ENCODE measurements around the gene BHLHE23.

The BHLHE23 gene

GRCh38 chr20:63006540-63007359 lies at the start of gene BHLHE23:
Gene BHLHE23 (minus strand): TSS chr20:63006964. CDS start chr20:63006774, 190 bp downstream.
- no peak for DNase-seq (ENCODE audit: low read depth)

DNA sequence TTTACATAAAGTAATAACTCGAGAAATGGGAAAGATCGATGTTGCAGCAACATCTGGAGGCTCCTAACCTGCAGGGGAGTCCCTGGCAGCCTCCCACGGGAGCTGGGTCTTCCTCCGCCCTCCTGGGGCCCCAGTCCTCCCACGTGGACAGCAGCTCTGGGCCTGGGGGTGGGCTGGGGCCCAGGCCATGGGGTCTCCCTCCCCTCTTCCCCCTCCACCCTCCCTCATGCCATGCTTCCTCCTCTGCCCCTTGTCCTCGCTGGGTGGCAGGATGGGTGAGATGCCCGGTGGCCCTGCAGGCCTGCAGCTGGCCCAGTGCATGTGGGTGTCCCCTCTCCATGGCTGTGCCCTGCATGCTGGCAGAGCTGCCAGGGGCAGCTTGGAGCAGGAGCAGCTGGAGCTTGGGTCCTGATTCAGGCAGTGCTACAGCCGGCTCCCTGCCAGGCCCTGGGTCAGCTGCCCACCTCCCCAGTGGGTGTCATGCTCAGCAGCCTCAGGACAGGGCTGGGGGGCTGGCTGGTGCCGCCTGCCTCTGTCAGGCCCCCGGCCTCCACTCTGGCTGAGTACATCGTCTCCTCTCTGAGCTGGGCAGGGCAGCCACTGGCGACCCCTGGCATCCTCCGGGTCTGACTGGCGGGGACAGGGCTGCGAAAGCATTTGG lies 48.9 kb upstream of the BHLHE23 start:
- DNase-seq (ENCODE audit: low read depth) = no peak

GRCh38 chr20:63054681-63055240 lies 48.0 kb upstream of the BHLHE23 start:
- no peak for DNase-seq (ENCODE audit: low read depth)

GRCh38 chr20:63054103-63054474 lies 47.3 kb upstream of the BHLHE23 start:
- no peak for DNase-seq (ENCODE audit: low read depth)

- no peak for DNase-seq (ENCODE audit: low read depth)
Observed at GRCh38 chr20:63053432-63054102, 46.8 kb upstream of the BHLHE23 start.

DNA sequence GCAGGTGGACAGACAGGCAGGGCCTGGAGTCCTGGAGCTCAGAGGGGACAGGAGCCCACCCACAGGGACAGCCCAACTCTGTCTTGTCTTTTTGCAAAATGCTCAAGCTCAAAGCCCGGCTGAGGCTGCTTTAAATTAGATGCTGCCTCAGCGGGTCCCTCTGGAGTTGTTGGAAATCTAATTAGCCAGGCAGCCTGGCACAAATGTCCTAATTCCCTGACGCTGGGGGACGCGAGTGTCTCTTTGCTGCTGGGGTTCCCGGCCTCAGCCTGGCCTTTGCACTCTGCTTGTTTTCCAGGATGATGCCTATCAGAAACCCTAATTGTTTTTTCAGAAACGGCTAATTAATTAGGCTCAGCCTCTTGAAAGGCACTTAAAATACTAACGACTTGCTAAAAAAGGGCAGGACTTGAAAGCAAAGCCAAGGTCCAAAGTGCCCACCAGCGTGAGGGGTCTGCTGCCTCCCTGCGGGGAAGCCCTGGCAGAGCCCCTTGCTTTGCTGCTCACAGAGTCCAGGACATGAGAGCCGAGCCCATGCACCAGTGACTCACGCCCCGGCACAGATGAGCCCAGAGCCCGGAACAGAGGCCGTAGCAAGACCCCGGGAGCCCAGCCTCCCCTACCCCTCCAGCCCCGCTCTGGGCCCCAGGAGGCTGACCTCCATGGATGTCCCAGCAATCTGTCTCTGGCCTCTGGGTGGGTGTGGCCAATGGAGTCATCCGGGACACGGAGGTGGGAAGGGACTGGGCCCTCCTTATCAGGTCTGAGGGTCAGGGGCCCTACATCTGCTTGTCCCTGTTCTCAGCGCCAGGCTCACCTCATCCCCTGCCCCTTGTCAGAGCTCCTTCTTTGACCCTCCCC lies 46.0 kb upstream of the BHLHE23 start:
- no peak for DNase-seq (ENCODE audit: low read depth)

- DNase-seq (ENCODE audit: low read depth) = no peak
Observed at GRCh38 chr20:63051911-63052310, 45.1 kb upstream of the BHLHE23 start.

DNA sequence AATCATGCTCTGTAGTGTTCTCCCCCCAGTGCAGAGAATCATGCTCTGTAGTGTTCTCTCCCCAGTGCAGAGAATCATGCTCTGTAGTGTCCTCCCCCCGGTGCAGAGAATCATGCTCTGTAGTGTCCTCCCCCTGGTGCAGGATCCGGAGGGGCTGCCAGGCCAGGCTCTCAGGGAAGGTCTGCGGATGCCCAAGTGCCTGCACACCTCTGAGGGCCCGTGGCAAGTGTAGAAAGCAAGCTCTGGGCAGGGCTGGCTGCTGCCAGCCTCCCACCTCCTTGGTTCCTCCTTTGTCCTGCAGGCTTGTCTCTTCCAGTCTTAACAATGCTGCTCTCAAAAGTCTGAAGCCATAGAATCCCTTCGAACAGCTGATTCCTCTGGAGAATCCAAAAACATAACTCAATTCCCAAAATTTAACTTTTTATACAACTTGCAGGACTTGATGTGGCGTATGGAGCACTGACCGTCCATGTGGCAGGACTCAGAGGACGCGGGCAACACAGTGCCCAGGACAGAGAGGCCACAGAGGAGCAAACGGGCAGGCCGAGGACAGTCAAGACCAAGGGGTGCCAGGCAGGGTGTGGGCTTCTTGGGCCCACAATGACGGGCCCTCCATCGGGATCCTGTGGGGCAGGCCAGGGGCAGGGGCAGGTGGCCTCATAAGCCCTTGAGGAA lies 44.6 kb upstream of the BHLHE23 start:
- no peak for DNase-seq (ENCODE audit: low read depth)

GRCh38 chr20:63050406-63050805 lies 43.6 kb upstream of the BHLHE23 start:
- no peak for DNase-seq (ENCODE audit: low read depth)

DNA sequence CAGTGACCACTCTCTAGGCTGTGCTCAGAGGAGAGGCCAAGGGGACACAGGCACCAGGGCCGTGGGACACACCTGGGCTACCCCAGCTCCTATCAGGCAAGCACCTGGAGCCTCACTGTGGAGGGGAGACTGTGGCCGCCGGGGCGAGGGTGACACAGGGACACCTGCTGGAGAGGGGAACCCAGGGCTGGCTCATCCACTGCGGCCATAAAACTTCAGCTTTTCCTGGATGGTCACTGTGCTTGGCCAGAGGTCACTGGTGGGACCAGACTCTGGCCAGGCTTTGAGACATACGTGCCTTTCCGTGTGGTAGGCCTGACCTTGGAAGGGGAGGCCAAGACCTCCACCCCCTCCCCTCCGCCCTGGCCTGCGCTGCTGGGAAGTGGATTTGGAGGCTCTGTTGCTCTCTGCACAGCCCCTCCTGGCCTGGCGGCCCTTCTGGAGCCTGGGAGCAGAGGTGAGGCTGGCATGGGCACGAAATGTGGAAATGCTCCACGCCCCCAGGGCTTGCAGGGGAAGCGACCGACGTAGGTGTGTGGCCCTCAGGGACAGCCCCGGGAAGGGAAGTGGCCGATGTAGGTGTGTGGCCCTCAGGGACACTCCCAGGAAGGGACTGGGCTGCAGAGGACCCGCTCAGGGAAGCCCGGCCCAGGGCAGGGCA lies 42.9 kb upstream of the BHLHE23 start:
- no peak for DNase-seq (ENCODE audit: low read depth)

- no peak for DNase-seq (ENCODE audit: low read depth)
Observed at GRCh38 chr20:63049191-63049518, 42.4 kb upstream of the BHLHE23 start.

GRCh38 chr20:63048516-63049190 lies 41.9 kb upstream of the BHLHE23 start:
- DNase-seq (ENCODE audit: low read depth) = no peak

- DNase-seq (ENCODE audit: low read depth) = no peak
Observed at GRCh38 chr20:63047946-63048345, 41.2 kb upstream of the BHLHE23 start.

DNA sequence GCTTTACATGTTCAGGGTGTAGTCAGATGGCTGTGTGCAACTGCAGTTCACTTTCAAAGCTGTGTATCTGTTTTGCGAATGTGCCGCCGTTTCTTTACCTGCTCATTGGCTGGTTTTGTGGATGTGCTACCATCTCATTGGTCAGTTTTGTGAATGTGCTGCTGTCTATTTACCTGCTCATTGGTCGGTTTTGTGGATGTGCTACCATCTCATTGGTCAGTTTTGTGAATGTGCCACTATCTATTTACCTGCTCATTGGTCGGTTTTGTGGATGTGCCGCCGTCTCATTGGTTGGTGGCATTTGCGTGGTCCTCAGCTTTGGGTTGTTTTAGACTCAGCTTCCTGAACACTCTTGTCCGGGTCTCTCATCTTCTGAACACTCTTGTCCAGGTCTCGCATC lies 40.5 kb upstream of the BHLHE23 start:
- DNase-seq (ENCODE audit: low read depth) = no peak

GRCh38 chr20:63046841-63047240 lies 40.1 kb upstream of the BHLHE23 start:
- DNase-seq (ENCODE audit: low read depth) = no peak

DNA sequence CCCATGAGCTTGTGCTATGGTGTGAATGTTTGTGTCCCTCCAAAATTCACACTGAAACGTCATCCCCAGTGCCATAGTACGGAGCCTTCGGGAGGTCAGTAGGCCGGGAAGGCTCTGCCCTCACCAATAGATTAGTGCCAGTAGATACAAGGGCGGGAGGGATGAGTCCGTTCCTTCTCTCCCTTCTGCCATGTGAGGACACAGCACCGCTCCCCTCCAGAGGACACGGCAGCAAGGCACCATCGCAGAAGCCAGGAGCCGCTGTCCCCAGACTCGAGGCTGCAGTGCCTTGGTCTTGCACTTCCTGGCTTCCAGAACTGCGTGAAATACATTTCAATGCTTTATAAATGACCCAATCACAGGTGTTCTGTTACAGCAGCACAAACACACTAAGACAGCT lies 39.2 kb upstream of the BHLHE23 start:
- DNase-seq (ENCODE audit: low read depth) = no peak

DNA sequence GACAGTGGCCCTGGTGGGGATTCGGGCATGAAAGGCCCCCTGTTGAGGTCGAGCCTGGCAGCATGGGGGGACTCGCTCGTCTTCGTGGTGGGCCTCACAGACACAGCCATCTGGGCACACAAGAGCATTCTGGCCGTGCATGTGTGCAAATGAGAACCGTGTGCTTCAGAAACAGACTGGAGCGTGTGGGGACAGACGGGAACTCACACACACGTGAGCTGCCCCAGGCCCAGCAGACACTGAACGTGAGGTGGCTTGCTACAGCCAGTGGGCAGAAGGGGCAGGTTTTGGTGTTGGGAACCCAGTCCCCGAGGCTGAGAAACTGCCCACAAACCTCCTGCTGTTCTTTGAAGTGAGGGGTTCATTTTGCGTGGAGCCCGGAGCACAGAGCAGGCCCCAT lies 38.6 kb upstream of the BHLHE23 start:
- no peak for DNase-seq (ENCODE audit: low read depth)

DNA sequence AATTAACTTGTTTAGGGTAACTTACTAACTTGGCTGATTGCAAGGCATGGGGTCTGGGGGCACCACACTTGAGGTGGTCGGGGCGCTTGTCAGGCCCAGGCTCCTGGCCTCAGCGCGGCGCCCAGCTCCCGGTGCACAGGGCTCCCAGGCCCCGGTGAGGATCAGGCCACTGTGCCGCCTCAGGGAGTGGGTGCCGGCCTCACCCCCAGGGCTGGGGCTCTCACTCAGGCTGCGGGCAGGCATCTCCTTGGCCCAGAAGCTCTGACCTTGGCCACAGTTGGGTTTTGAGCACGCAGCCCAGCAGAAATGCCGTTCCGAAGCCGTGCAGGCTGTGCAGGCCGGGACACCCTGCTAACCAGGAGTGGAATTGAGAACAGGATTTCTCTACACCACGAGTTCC lies 37.8 kb upstream of the BHLHE23 start:
- DNase-seq (ENCODE audit: low read depth) = no peak

DNA sequence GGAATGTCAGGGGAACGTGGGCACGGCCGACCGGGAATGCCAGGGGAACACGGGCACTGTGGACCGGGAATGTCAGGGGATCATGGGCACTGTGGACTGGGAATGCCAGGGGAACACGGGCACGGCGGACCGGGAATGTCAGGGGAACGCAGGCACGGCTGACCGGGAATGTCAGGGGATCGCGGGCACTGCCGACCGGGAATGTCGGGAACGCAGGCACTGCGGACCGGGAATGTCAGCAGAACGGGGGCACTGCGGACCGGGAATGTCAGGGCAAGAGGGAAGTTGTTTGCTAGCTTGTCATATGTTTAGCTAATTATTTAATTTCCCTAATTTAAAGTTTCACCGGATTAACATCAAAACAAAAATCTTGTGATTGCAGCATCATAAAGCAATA lies 37.4 kb upstream of the BHLHE23 start:
- DNase-seq (ENCODE audit: low read depth) = no peak
